Skin epidermis (tissue), 12 donors: ENCODE data around the gene CCDC88C.
A peak's percentile ranks its signal among the peaks of the same experiment; 100 is the strongest.

Experiments used
- H3K27ac ChIP-seq, 21 experiments: fragments of 200-600 bp; sonication (generic) in 11 of 21; one replicate each; pipeline ENCODE4 v1.5.0; 2020; ENCODE audit warnings: mild to moderate bottlenecking in 3 of 21, inconsistent platforms in 2 of 21, moderate library complexity in 2 of 21
- H3K4me3 ChIP-seq, 7 experiments: fragments of 200-600 bp; sonication (generic) in 2 of 7; one replicate each; pipeline ENCODE4 v1.5.0; 2020; ENCODE audit warnings: inconsistent platforms in 2 of 7, mild to moderate bottlenecking in 2 of 7, moderate library complexity in 1 of 7

The CCDC88C gene

GRCh38 chr14:91354979-91355685 lies 62.5 kb downstream of the CCDC88C start:
- Histone ChIP-seq H3K4me3 (no peak overlapping the region), H3K27ac (peak overlapping the region in 6 of 21 experiments; percentile 17 to 81 (median 50))

DNA sequence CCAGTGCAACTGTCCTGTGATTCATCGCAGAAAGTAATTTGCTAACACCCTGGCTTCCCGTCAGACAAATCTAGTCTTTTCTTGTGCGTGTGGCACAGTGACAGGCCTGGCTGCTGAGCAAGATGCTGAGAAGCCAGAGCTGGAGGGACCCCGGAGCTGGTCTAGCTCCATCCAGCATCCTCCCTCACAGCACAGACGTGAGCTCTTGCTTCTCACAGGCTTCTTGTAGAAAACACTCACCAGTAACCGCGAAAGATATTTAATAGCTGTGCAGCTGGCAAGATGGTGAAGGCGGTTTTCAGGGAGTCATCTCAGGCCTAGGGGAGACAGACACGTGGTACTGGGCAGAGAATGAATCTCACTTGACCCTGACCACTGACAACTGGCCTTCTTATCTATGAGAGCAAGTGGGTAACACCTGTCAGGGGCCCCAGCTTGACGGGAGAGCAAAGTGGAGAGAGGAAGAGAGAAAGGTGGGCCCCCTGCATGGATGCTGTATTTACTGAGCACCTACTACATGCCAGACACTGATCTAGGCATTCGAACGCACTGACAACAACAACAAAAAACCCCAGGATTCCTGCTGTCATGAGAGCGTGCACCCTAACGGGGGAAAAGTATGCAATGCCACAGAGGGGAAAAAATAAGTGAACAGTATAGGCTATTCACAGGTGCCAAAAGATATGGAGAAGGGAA lies 63.3 kb downstream of the CCDC88C start:
- H3K27ac ChIP-seq: peak overlapping the region in 7 of 21 experiments; percentile 17 to 81 (median 38)
- no peak overlapping the region for H3K4me3 ChIP-seq

DNA sequence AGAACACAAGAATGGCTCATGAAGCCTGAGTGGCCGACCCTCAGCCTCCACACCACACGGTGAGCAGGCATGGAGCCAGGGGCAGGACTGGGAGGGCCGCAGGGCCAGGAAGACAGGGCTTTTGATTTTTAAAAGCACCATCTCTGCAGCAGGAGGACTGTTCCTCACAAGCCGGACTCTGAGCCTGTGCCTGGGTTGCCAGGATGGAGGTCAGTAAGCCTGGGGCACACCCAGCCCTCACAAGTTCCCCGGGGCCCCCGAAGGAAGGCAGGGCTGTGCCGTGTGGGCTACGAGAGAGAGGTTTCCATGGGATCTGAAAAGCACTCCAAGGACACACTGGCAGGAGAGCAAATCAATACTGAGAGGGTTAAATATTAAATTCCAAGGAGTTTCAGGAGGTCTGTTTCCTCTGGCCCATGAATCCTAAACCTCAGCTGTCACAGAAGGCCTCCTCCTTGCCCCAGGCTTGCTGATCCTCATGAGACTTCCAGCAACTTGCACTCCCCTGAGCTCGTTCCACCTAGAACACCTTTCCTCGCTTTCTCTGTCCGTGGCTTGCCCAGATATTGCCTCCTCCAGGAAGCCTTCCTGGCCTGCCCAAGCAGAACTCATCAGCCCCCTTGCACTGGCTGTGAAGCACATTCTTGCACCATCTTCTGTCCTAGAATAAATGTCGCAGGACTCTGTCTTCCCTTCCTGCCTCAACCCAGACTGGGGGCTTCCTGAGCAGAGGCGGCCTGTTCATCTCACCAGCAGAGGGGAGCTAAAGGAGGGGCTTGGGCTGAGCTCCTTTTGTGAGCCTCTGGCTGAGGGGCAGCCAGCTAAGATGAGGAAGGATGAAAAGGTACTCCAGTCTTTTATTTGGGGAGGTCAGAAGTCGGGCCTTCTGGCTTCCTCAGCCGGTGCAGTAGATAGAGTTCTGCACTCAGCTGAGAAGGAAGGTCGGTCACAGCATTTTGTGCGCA lies 64.6 kb downstream of the CCDC88C start:
- Histone ChIP-seq H3K27ac (peak overlapping the region in 3 of 21 experiments; percentile 12 to 81 (median 21)), H3K4me3 (no peak overlapping the region)

GRCh38 chr14:91352053-91352452 lies 65.6 kb downstream of the CCDC88C start:
- no peak overlapping the region for H3K4me3 ChIP-seq

GRCh38 chr14:91351512-91351862 lies 66.1 kb downstream of the CCDC88C start:
- Histone ChIP-seq H3K4me3 (peak overlapping the region in 1 of 7 experiments; percentile 11), H3K27ac (peak overlapping the region in 12 of 21 experiments; percentile 6 to 81 (median 40))

More at GRCh38 chr14:91352053-91352452, 65.6 kb downstream of the CCDC88C start:
- peak overlapping the region in 9 of 21 experiments; percentile 1 to 81 (median 42) for H3K27ac ChIP-seq

DNA sequence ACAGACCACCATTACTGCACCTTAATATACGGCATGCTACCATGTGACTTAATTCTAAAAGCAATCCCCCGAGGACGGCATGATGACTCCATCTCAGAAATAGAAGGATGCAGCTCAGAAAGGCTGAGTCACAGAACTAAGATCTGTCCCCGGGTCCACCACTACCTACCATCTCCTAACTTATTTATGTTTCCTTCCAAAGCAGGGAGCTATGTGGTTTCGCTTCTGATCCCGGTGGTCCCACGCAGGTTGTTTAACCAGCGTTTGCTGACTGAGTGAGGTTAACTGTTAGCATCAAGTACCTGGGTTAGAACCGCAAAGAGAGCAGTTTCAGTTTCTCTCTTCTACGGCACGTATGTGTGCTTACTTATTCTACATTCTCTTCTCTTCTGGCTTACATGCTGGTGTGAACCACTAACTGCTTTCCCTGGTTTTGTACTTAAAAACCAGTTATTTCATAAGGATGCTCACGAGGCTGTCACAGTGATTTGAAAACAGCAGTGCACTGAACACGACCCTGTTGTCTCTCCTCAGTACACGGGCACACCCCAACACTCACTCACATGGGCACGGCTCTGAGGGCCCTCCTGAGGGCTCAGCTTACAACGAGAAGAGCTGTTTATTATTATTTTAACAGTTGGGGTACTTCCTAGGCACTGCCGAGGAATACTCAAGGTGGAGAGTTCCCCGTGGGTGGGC lies 66.7 kb downstream of the CCDC88C start:
- Histone ChIP-seq H3K27ac (peak overlapping the region in 13 of 21 experiments; percentile 7 to 81 (median 42)), H3K4me3 (peak overlapping the region in 3 of 7 experiments; percentile 1 to 11 (median 2))

DNA sequence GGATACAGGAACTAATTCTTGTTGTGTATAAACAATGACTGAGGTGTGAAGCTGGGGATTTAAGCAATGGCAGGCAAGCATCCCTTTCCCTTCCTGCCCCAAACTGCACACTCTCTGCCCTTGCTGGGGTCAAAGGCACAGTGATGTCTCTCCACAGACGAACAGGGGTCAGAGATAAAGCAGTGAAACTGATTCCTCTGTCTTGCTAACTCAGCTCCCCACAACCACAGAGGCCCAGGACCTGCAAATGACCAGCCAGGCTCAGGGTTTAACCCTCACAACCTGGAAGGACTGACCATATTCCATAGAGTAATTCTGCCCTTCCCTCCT lies 67.2 kb downstream of the CCDC88C start:
- Histone ChIP-seq H3K27ac (peak overlapping the region in 11 of 21 experiments; percentile 8 to 81 (median 51)), H3K4me3 (peak overlapping the region in 1 of 7 experiments; percentile 11)

GRCh38 chr14:91349481-91350074 lies 68.0 kb downstream of the CCDC88C start:
- Histone ChIP-seq H3K4me3 (no peak overlapping the region), H3K27ac (peak overlapping the region in 9 of 21 experiments; percentile 9 to 81 (median 51))

- H3K4me3 ChIP-seq: no peak overlapping the region
- H3K27ac ChIP-seq: peak overlapping the region in 9 of 21 experiments; percentile 9 to 81 (median 51)
Observed at GRCh38 chr14:91348845-91349465, 68.7 kb downstream of the CCDC88C start.

DNA sequence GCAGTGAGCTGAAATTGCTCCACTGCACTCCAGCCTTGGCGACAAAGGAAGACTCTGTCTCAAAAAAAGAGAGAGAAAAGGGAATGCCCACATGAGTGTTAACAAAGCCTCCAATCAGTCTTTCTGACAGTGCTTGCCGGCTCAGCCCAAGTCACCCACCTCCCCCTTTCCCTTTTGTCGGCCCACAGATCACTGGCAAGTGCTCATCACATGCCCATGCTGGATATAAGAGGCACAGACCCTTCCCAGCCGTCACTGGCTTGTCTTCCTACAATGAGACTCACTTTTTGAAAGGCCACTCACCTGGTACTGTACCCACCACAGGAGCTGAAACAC lies 70.8 kb downstream of the CCDC88C start:
- H3K27ac ChIP-seq: no peak overlapping the region
- H3K4me3 ChIP-seq: no peak overlapping the region

GRCh38 chr14:91344096-91344495 lies 73.5 kb downstream of the CCDC88C start:
- no peak overlapping the region for H3K4me3 ChIP-seq
- no peak overlapping the region for H3K27ac ChIP-seq

DNA sequence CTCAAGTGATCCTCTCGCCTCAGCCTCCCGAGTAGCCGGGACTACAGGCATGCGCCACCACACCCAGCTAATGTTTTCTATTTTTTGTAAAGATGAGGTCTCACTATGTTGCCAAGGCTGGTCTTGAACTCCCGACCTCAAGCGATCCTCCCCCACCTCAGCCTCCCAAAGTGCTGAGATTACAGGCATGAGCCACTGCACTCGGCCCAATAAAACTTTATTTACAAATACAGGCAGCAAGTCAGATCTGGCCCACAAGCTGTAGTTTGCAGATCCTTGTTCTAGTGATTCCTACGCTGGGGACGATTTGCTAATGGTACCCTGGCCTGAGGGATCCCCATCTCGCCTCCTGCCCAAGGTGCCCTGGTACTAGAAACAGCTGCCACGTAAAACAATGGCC lies 74.6 kb downstream of the CCDC88C start:
- no peak overlapping the region for H3K4me3 ChIP-seq
- no peak overlapping the region for H3K27ac ChIP-seq

- Histone ChIP-seq H3K27ac (no peak overlapping the region), H3K4me3 (no peak overlapping the region)
Observed at GRCh38 chr14:91342206-91342760, 75.3 kb downstream of the CCDC88C start.

DNA sequence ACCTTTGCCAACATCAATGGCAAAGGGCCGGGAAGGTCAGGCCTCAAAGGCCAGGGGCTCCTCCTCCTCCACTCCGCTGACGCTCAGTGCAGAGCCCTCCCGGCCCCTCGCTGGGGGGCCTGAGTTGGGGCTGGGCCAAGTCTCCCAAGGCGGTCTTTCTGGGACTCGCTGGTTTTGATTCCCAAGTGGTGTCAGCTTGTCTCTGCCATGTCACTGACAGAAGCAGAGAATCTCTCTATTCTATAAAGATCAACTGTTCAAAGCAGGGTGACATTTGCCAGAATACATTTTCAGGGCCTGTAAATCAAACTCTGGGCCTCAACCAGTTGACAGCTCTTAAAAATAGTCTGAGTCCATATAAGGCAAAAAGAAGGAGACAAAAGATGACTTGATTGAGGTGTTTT lies 75.9 kb downstream of the CCDC88C start:
- no peak overlapping the region for H3K4me3 ChIP-seq
- H3K27ac ChIP-seq: no peak overlapping the region

GRCh38 chr14:91341334-91341733 lies 76.3 kb downstream of the CCDC88C start:
- H3K4me3 ChIP-seq: no peak overlapping the region
- H3K27ac ChIP-seq: no peak overlapping the region

- H3K4me3 ChIP-seq: no peak overlapping the region
- H3K27ac ChIP-seq: no peak overlapping the region
Observed at GRCh38 chr14:91339671-91340369, 77.8 kb downstream of the CCDC88C start.

GRCh38 chr14:91339076-91339475 lies 78.5 kb downstream of the CCDC88C start:
- Histone ChIP-seq H3K4me3 (no peak overlapping the region), H3K27ac (no peak overlapping the region)

- no peak overlapping the region for H3K27ac ChIP-seq
Observed at GRCh38 chr14:91338379-91338778, 79.2 kb downstream of the CCDC88C start.

More at GRCh38 chr14:91338379-91338778, 79.2 kb downstream of the CCDC88C start:
- H3K4me3 ChIP-seq: no peak overlapping the region
